Superior temporal gyrus (tissue), 1 donor: ENCODE results near the gene PCMTD2.
"Not testable (repeated sequence)": the region's sequence is repeated elsewhere in the genome, so short reads cannot be mapped to it uniquely, and the experiment has no call there.

Experiments used
- DNase-seq: peaks from one replicate; pipeline ENCODE4 v3.0.0-alpha.2; 2016; ENCODE audit errors: extremely low spot score

Gene PCMTD2

GRCh38 chr20:64224351-64225170 is 31.0 kb upstream of the PCMTD2 start:
- peak; percentile 30 for DNase-seq

- no peak for DNase-seq
Observed at GRCh38 chr20:64225171-64225595, 30.4 kb upstream of the PCMTD2 start.

GRCh38 chr20:64225828-64226598 is 29.5 kb upstream of the PCMTD2 start:
- DNase-seq: no peak

- DNase-seq: no peak
Observed at GRCh38 chr20:64226686-64227580, 28.6 kb upstream of the PCMTD2 start.

GRCh38 chr20:64228086-64228653 is 27.4 kb upstream of the PCMTD2 start:
- DNase-seq: no peak

GRCh38 chr20:64228751-64229506 is 26.6 kb upstream of the PCMTD2 start:
- no peak for DNase-seq

- DNase-seq: no peak
Observed at GRCh38 chr20:64229507-64230061, 26.0 kb upstream of the PCMTD2 start.

- no peak for DNase-seq
Observed at GRCh38 chr20:64230461-64231145, 24.9 kb upstream of the PCMTD2 start.

- no peak for DNase-seq
Observed at GRCh38 chr20:64231621-64232550, 23.7 kb upstream of the PCMTD2 start.

GRCh38 chr20:64232794-64233193 is 22.8 kb upstream of the PCMTD2 start:
- DNase-seq: peak; percentile 35

GRCh38 chr20:64233725-64234124 is 21.8 kb upstream of the PCMTD2 start:
- DNase-seq: peak; percentile 25

- DNase-seq: no peak
Observed at GRCh38 chr20:64234291-64234791, 21.2 kb upstream of the PCMTD2 start.

GRCh38 chr20:64234921-64235565 is 20.5 kb upstream of the PCMTD2 start:
- not testable (repeated sequence) for DNase-seq

GRCh38 chr20:64236137-64237088 is 19.1 kb upstream of the PCMTD2 start:
- DNase-seq: no peak

- no peak for DNase-seq
Observed at GRCh38 chr20:64237316-64237715, 18.2 kb upstream of the PCMTD2 start.

- no peak for DNase-seq
Observed at GRCh38 chr20:64238115-64238825, 17.3 kb upstream of the PCMTD2 start.
